Pancreas (tissue), 10 donors: ENCODE measurements around the gene ETFB. TPM values are rescaled to one million over a fixed set of nuclear protein-coding genes. Genes with fewer than 3 reads are reported as not detected.

ENCODE experiments used
- ATAC-seq, 4 donors: fragments of 200-7000 bp; cut with Tn5 transposase; one replicate each; pipeline versions ENCODE4 v1.8.0 to v1.9.1; 2020; ENCODE audit warnings: mild to moderate bottlenecking in 4 of 4, moderate library complexity in 4 of 4
- DNase-seq, 6 donors: peaks; one replicate each; pipeline ENCODE4 v3.0.0-alpha.2; 2020
- FAIRE-seq: peaks from 2 replicates; lab custom pipeline; 2012; peaks lifted over from hg19 to GRCh38; lab: Jason Lieb, UNC
- H3K27ac ChIP-seq, 4 donors: fragments of 200-600 bp; sonication (generic); 1 replicate in 3 of 4; 2 replicates in 1 of 4; pipeline versions ENCODE4 v1.5.0 to v1.8.0; 2020
- H3K27me3 ChIP-seq, 4 donors: fragments of 200-600 bp; one replicate each; pipeline ENCODE4 v1.8.0; 2021
- H3K36me3 ChIP-seq, 3 donors: fragments of 200-600 bp; sonication (generic) in 1 of 3; one replicate each; pipeline versions ENCODE4 v1.5.0 to v1.8.0; 2020 to 2021
- H3K4me1 ChIP-seq, 3 donors: fragments of 200-600 bp; one replicate each; pipeline ENCODE4 v1.8.0; 2021
- H3K4me3 ChIP-seq, 4 donors: fragments of 200-600 bp; sonication (generic) in 2 of 4; one replicate each; pipeline versions ENCODE4 v1.5.0 to v1.8.0; 2020 to 2021
- H3K9me3 ChIP-seq, 4 donors: fragments of 200-600 bp; one replicate each; pipeline ENCODE4 v1.8.0; 2021
- WGBS, 2 donors: extraction: QIAGEN DNeasy Blood & Tissue Kit; methylation state at CpG; one replicate each; pipeline ENCODE4 v1.1.7; 2013; 5-methylcytosine and 5-hydroxymethylcytosine counted together
- intact Hi-C, 3 donors: fragments of 100-400 bp; cut with DNase I; formaldehyde crosslinking; loops; one replicate each; pipeline versions ENCODE4 v1.11.1 to v1.14.2; 2022
- polyA plus RNA-seq, 2 donors: library from polyadenylated mRNA; stranded (reverse); fragments of 200-250 nt; gene quantifications; one replicate each; pipeline ENCODE4 v1.2.3, GENCODE V29; 2013
- total RNA-seq, 6 donors: library from RNA; stranded (reverse); fragmentation: NEBNext Ultra II Directional in 4 of 6; extraction: Animal tissue kit (Norgen Biotek cat#: 25700) in 4 of 6; gene quantifications; one replicate each; pipeline versions ENCODE4 v1.2.1 to v1.2.4, GENCODE V29; 2021 to 2023
- TF ChIP-seq, protein P1 (sequence below), 4 donors: fragments of 200-600 bp; sonication (generic) in 3 of 4; IDR thresholded peaks; one replicate each; pipeline versions ENCODE4 v1.5.0 to v1.8.0; 2021; ENCODE audit warnings: antibody characterized with exemption in 4 of 4
- donor health status: healthy with polysubstance abuse.
- donor health status: DM: no; HTN: no; CAD: no; lungs with moderate emphysema.
- donor health status: DM: no; HTN: no; CAD: no.
- donor health status: control.
- donor health status: control.
- donor health status: Bipolar disorder and iron deficiency.
- donor health status: DM: yes; HTN: yes; CAD: no.
- donor health status: DM: no; HTN: no; CAD: no.
- donor health status: DM: no; HTN: no; CAD: no.
- donor health status: DM: yes; HTN: yes; CAD: no.

ETFB gene
- total and polyA plus RNA-seq, 8 donors, result 34.0 to 77.4 (median 47.6) TPM

GRCh38 chr19:51333836-51334460, 32.2 kb downstream of the ETFB start:
- no peak for FAIRE-seq
- 74 to 83% methylated on average over 13 of the region's 13 CpGs for WGBS, 2 donors
- Histone ChIP-seq H3K27ac (no peak overlapping the region), H3K4me1 (no peaks in the 10 kb centered on the region), H3K9me3 (no peaks in the 10 kb centered on the region), H3K36me3 (no peaks in the 10 kb centered on the region), H3K4me3 (no peak overlapping the region), H3K27me3 (no peaks in the 10 kb centered on the region)
- no peak for ATAC-seq
- intact Hi-C loops, result loop anchor here in 1 of 3 donors (10.0 kb wide), 1 partner anchor 91 kb away; no protein-coding TSS in a partner anchor
- TF ChIP-seq, protein P1, sequence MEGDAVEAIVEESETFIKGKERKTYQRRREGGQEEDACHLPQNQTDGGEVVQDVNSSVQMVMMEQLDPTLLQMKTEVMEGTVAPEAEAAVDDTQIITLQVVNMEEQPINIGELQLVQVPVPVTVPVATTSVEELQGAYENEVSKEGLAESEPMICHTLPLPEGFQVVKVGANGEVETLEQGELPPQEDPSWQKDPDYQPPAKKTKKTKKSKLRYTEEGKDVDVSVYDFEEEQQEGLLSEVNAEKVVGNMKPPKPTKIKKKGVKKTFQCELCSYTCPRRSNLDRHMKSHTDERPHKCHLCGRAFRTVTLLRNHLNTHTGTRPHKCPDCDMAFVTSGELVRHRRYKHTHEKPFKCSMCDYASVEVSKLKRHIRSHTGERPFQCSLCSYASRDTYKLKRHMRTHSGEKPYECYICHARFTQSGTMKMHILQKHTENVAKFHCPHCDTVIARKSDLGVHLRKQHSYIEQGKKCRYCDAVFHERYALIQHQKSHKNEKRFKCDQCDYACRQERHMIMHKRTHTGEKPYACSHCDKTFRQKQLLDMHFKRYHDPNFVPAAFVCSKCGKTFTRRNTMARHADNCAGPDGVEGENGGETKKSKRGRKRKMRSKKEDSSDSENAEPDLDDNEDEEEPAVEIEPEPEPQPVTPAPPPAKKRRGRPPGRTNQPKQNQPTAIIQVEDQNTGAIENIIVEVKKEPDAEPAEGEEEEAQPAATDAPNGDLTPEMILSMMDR (IDR thresholded peaks at IDR 0.05), result no peak
- DNase-seq, result no peak

- Histone ChIP-seq H3K9me3 (no peaks in the 10 kb centered on the region), H3K27ac (no peak overlapping the region), H3K4me3 (no peak overlapping the region), H3K4me1 (peaks cover 0 to 4% (median 0%) of the 10 kb centered on the region in 3 donors), H3K36me3 (no peaks in the 10 kb centered on the region), H3K27me3 (peaks cover 0 to 13% (median 3%) of the 10 kb centered on the region in 4 donors)
- ATAC-seq, result no peak
- FAIRE-seq, result no peak
- DNase-seq, result no peak
- WGBS, 2 donors, result 68 to 77% methylated on average over 6 of the region's 6 CpGs
- TF ChIP-seq, protein P1 (IDR thresholded peaks at IDR 0.05), result no peak
- intact Hi-C loops, result loop anchor here in 1 of 3 donors (10.0 kb wide), 1 partner anchor 93 kb away; no protein-coding TSS in a partner anchor
Measured at GRCh38 chr19:51331716-51332115, 34.5 kb downstream of the ETFB start.

GRCh38 chr19:51331193-51331592, 35.0 kb downstream of the ETFB start:
- WGBS, 2 donors, result 71 to 73% methylated on average over 3 of the region's 3 CpGs
- Histone ChIP-seq H3K36me3 (no peaks in the 10 kb centered on the region), H3K27ac (no peak overlapping the region), H3K9me3 (no peaks in the 10 kb centered on the region), H3K4me3 (no peak overlapping the region), H3K4me1 (peaks cover 0 to 4% (median 0%) of the 10 kb centered on the region in 3 donors), H3K27me3 (peaks cover 0 to 13% (median 3%) of the 10 kb centered on the region in 4 donors)
- ATAC-seq (no peak), FAIRE-seq (no peak), DNase-seq (no peak)
- TF ChIP-seq, protein P1 (IDR thresholded peaks at IDR 0.05), result no peak
- intact Hi-C loops, result loop anchor here in 1 of 3 donors (10.0 kb wide), 1 partner anchor 94 kb away; no protein-coding TSS in a partner anchor

DNA sequence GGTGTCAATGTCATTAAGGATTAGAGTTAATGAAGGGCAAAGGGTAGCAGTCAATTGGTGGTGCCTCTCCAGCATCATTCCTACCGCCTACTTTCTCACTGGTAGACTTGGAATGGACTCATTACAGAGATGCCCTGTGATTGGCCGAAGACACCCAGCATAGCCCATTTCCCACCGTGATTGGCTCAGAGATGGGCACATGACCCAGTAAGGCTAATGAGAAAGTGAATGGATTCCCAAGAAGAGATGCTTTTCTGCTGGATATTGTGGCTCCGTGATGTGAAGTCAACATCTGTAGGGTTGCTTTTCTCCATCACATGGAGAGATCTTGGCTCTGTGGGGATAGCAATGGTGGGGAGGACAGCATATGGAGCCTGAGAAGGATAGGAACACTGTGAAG, 35.8 kb downstream of the ETFB start:
- no peak overlapping the region for H3K4me3 ChIP-seq
- H3K27ac ChIP-seq, result no peak overlapping the region
- FAIRE-seq (no peak), DNase-seq (no peak), ATAC-seq (no peak)
- H3K4me1 ChIP-seq, result peaks cover 0 to 4% (median 0%) of the 10 kb centered on the region in 3 donors
- no peaks in the 10 kb centered on the region for H3K36me3 ChIP-seq
- H3K27me3 ChIP-seq, result peaks cover 0 to 13% (median 3%) of the 10 kb centered on the region in 4 donors
- no peaks in the 10 kb centered on the region for H3K9me3 ChIP-seq
- TF ChIP-seq, protein P1 (IDR thresholded peaks at IDR 0.05), result no peak
- intact Hi-C loops, result loop anchor here in 1 of 3 donors (10.0 kb wide), 1 partner anchor 94 kb away; no protein-coding TSS in a partner anchor
- WGBS, 2 donors, result 85 to 89% methylated on average over 4 of the region's 4 CpGs

- Histone ChIP-seq H3K27ac (no peak overlapping the region), H3K9me3 (no peaks in the 10 kb centered on the region), H3K4me1 (peaks cover 0 to 4% (median 0%) of the 10 kb centered on the region in 3 donors), H3K36me3 (no peaks in the 10 kb centered on the region), H3K27me3 (peaks cover 0 to 13% (median 3%) of the 10 kb centered on the region in 4 donors), H3K4me3 (no peak overlapping the region)
- intact Hi-C loops, result no loop called here
- DNase-seq (no peak), ATAC-seq (no peak), FAIRE-seq (no peak)
- TF ChIP-seq, protein P1 (IDR thresholded peaks at IDR 0.05), result no peak
- 66 to 77% methylated on average over 5 of the region's 5 CpGs for WGBS, 2 donors
Measured at GRCh38 chr19:51329411-51329810, 36.8 kb downstream of the ETFB start.
